Stromal cell of bone marrow (primary cell): ENCODE measurements around the gene RNF175.
"Not testable (repeated sequence)": the region's sequence is repeated elsewhere in the genome, so short reads cannot be mapped to it uniquely, and the experiment has no call there.

Experiments used
- DNase-seq: peaks from one replicate; pipeline ENCODE4 v3.0.0-alpha.2; 2012; ENCODE audit warnings: low read depth

Gene RNF175

DNA sequence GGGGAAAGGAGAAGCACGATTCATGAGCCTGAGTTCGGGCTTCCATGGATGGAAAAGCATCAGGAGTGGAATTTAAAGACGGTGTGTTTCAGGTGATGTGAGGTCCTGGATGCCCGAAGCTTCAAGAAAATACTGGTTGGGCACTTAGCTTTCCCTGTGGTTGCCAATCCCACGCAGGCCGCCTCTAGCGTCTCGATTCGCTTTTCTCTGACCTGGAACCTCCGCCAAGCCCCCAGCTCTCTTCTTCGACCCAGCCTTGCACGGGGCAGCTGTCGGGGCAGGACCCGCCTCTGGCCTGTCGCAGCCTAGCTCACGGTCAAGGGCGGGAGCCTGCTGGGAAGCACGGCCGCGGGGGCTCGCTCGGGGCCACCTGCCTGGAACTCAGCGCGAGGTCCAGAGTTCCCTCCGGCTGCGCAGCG is 76.1 kb downstream of the RNF175 start:
- no peak for DNase-seq

DNA sequence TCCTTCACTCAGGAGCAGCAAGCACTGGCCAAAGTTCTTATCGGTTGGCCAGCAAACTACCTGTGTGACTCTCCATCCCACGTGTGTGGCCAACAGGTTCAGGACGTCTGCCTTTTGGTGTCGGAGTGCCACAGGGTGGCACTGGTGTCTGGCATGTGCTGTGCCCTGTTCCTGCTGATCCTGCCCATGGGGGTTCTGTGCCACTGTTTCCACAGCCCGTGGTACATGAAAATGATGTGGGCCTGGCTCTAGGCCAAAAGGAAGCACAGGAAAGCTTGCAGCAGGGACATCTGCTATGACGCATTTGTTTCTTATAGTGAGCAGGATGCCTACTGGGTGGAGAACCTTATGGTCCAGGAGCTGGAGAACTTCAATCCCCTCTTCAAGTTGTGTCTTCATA is 80.3 kb downstream of the RNF175 start:
- no peak for DNase-seq

DNA sequence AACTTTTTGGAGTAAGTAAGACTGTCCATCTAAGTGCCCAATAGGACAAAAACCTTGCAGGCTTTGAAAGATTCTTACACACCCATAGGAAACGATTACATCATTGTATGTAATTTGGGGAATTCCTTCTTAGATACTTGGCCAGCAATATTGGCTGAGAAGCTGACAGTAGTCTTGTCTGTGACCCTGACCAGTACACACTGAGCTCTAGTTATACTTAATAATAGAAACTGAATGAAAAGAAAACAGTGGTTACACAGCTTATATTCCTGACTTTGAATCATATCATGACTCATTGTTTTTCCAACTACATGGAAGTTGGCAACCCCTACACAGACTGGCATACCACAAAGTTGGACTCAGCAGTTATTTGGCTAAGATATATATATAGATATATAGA is 82.8 kb downstream of the RNF175 start:
- DNase-seq: peak; percentile 79

DNA sequence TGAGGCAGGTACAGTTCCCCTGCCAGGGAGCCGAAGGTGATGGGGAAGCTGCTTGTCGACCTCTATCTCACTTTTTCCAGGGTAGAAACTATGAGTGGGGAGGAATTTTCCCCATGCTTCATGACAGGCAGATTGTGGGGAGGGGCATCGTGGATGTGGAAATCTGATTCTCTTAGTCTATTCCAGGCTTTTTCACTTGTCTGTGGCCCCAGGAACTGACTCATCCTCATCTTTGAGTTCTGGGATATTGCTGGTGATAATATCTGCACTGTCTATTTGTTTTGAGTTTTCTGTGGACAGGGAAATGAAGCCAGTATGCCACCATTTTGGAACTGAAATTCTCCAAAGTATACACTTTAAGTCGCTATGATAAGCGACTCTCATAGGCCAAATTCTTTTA is 83.3 kb downstream of the RNF175 start:
- no peak for DNase-seq

DNA sequence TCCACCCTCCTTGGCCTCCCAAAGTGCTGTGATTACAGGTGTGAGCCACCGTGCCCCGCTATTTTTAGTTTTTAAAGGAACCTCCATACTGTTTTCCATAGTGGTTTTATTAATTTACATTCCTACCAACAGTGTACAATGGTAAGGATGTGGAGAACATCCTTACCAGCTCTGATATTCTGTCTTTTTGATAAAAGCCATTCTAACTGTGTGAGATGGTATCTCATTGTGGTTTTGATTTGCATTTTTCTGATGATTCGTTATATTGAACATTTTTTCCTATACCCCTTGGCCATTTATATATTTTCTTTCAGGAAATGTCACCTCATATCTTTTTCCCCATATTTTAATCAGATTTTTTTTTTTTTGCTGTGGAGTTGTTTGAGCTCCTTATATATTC is 90.0 kb downstream of the RNF175 start:
- no peak for DNase-seq

DNA sequence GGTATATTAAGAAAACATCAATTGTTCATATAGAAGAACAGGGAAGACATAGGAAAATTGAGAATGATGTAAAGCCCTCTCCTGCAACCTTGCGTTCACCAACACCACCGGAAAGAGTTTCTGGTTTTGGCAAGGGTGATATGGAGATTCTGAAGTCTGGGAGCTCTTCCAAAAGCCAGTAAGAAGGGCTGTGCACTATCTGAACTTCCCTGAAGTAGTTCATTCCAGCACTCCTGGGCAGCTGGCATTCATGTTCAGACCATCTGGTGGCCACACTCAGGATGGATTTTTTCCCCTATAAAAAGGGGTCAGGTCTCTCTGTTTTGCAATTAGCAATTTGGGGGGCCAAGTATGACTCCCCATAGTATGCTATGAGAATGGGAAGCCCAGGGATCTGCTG is 91.2 kb downstream of the RNF175 start:
- no peak for DNase-seq

DNA sequence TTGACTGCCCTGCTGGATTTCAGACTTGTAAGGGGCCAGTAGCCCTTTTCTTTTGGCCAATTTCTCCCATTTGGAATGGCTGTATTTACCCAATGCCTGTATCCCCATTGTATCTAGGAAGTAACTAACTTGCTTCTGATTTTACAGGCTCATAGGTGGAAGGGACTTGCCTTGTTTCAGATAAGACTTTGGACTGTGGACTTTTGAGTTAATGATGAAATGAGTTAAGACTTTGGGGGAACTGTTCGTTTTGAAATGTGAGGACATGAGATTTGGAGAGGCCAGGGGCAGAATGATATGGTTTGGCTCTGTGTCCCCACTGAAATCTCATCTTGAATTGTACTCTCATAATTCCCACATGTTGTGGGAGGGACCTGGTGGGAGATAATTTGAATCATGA is 93.3 kb downstream of the RNF175 start:
- DNase-seq: not testable (repeated sequence)

DNA sequence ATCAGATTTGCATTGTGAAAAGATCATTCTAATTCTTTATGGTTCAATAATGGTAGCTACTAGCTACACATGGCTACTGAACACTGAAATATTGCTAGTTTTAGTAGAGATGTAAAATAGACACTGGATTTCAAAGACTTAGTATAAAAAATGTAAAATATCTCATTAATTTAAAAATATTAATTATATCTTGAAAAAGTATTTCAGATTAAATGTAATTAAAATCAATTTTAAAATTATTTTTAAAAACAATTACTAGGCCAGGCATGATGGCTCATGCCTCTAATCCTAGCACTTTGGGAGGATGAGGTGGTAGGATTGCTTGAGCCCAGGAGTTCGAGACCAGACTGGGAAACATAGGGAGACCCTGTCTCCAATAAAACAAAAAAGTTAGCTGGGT is 96.2 kb downstream of the RNF175 start:
- no peak for DNase-seq

DNA sequence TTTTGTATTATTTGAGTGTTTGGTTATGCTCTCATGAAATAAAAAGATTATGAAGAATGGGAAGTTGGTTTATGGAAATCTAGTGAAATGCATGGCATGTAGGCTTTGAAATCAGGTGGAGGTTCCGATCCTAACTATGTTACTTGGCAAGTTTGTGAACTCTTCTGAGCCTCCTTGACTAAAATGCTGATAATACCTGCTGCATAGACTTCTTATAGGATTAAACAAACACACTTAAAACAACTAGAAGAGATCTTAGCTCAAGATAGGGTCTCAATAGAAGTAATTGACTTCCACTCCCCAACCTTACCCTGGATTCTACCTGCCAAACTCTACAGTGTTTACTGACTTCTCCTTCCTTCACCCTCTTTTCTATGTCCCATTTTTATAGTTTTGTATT is 97.9 kb downstream of the RNF175 start:
- no peak for DNase-seq

DNA sequence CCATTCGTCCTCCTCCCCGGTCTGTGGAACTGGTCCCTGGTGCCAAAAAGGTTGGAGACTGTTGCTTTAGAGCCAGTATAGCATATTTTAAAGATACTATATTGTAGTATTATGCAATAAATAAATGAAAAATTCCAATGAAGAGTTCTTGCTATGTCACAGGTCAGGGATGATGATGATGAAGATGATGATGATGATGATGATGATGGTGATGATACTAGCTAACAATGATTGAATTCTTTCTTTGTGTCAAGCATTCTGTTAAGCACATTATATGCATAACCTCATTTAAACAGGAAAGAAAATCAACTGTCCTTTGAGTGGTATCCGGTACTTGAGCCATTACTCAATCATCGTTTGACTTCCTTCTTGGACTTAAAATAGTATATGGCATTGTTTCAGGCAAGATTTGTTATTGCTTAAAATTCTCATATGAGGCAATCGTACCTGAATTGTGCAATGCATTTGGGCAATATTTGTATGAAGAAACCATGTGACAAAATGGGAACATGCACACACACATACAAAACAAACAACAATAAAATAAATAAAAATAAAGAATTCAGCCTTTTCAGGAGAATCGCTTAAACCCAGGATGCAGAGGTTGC is 98.5 kb downstream of the RNF175 start:
- DNase-seq: peak; percentile 13
